HG02852 (cell line): Measurements from ENCODE around the gene TCF25.
"Not testable (repeated sequence)": the region's sequence is repeated elsewhere in the genome, so short reads cannot be mapped to it uniquely, and the experiment has no call there.

Experiments used
- ATAC-seq: cut with Tn5 transposase; IDR thresholded peaks from one replicate; pipeline ENCODE4 v1.9.1; 2021; ENCODE audit warnings: mild to moderate bottlenecking, moderate library complexity; ENCODE audit not compliant: unreplicated experiment

Gene TCF25

GRCh38 chr16:89879123-89879522, 5.7 kb downstream of the TCF25 start:
- ATAC-seq = not testable (repeated sequence)

DNA sequence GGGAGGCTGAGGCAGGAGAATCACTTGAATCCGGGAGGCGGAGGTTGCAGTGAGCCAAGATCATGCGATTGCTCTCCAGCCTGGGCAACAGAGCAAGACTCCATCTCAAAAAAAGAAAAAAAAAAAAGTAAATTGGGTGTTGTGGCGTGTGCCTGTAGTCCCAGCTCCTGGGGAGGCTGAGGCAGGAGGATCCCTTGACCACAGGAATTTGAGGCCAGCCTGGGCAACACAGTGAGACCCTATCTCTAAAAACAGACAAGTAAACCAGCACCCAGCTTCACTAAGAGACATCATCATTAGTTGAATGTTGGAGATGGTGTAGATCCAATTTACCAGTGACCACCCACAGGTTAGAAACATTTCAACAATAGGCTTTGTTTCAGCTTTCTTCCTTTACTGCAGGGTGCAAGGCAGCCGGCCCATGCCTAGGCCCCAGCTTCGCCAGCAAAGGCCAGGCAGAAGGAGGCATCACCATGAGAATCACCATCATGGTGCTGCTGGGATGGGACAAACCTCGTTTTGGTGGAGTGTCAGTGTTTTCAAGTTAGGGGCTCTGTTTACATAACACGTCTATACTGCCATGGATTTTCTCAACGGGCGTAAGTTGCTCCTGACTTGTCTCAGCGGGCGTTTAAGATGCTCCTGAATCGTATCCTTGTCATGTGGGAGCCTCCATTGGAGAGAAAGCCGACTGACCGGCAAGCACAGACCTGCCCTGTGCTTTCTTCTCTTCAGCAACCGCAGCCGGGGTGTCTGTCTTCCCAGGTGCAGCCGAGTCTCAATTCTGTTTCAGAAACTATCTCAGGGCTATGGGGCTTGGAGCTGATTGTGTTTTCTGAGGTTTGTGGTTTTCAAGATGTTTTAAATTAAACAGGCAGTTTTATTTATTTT, 7.3 kb downstream of the TCF25 start:
- ATAC-seq = no peak

DNA sequence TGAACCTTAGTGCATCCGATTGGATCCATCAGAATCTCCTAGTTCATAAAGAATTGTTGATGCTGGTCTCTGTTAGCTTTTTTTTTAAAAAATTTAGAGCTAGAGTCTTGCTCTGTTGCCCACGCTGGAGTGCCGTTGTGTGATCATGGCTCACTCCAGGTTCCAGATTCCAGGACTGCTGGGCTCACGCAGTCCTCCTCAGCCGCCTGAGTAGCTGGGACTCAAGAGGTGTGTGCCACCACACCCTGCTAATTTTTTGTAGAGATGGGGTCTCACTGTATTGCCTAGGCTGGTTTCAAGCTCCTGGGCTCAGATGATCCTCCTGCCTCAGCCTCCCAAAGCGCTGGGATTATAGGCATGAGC, 8.0 kb downstream of the TCF25 start:
- no peak for ATAC-seq

GRCh38 chr16:89883346-89884040, 10.1 kb downstream of the TCF25 start:
- ATAC-seq = no peak

DNA sequence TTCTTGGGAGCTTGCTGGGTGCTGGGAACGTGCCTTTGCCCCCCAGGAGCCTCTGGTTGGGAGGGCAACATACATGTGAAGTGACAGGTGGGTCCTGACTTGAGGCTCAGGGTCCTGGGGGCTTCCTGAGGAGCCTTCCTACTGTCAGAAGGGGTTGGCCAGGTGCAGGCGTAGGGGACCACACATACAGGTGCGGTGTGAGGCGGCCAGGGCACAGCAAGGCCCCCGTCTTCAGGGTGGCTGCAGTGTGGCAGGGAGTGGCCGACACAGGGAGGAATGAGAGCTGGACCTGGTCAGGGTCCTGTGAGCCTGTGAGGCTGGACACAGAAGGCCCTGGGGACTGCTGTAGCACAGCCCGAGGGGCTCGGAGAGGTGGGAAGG, 10.6 kb downstream of the TCF25 start:
- no peak for ATAC-seq

DNA sequence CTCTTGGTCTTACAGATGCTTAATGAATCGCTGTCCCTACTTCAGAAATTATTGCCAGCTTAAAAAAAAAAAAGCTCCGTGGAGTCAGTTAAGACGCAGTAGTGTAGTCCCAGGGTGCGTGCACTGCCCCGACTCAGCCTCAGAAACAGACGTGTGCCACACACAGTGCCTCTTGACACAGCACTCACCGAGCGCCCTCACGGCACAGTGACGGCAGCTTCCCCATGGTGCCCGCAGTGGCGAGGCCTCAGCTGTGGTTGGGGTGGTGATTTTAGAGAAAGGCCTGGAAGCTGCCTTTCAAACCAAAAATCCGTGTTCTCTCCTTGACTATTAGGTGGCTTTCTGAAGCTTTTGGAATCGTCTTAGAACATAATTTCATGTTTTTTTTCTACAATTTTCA, 13.9 kb downstream of the TCF25 start:
- no peak for ATAC-seq

DNA sequence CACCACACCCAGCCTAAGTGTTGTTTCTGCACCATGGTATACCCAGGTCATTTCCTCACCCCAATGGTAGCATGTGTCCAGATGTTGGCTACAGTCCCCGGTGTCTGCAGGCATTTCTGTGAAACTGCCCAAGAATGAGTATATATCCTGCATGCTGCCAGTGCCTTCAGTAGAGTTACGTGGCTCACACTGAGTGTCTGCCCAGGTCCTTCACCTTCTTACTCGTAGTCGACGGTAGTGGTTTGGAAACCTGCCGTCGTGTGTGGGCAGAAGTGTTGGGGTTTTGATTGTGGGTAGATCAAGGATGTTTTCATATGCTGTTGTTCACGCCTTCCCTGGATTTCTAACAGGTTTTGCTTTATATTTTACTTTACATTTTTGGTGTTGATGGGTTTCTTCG, 16.8 kb downstream of the TCF25 start:
- no peak for ATAC-seq

GRCh38 chr16:89890886-89891657, 17.7 kb downstream of the TCF25 start:
- ATAC-seq = no peak

- ATAC-seq = no peak
These were observed 18.8 kb downstream of the TCF25 start for GRCh38 chr16:89892055-89892630.

- no peak for ATAC-seq
These were observed 19.2 kb downstream of the TCF25 start for GRCh38 chr16:89892635-89893034.

DNA sequence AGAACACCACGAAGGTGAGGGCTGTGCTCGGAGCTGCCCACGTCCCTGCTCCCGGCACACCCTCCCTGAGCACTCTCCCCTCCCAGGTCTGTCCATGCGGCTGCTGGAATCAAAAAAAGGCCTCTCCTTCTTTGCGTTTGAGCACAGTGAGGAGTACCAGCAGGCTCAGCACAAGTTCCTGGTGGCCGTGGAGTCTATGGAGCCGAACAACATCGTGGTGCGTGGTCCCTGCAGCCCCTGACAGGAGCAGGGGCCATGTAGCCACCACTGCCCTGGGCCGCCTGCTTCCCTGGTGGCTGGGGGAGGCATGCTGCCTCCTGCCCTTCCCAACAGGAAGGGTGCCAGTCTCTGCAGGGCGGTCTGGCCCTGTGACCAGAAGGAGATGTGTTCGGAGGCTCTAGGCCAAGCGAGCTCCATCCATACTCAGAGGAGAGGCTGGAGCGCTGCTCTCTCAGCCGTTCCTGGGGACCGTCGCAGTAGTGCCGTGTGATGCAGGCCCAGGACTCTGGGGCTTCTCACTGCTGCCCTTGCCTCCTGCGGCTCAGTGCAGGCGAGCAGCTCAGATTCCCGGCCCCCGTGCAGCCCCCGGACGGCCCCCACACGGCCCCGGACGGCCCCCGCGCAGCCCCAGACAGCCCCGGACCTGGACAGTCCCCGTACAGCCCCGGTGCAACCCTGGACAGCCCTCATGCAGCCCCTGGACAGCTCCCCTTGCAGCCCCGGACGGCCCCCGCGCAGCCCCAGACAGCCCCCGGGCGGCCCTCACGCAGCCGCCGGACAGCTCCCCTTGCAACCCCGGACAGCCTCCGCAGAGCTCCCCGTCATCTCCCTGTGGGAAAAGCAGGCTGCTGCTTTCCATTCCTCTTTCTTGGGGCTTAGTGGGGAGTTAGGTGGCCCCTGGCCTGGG, 20.5 kb downstream of the TCF25 start:
- no peak for ATAC-seq

DNA sequence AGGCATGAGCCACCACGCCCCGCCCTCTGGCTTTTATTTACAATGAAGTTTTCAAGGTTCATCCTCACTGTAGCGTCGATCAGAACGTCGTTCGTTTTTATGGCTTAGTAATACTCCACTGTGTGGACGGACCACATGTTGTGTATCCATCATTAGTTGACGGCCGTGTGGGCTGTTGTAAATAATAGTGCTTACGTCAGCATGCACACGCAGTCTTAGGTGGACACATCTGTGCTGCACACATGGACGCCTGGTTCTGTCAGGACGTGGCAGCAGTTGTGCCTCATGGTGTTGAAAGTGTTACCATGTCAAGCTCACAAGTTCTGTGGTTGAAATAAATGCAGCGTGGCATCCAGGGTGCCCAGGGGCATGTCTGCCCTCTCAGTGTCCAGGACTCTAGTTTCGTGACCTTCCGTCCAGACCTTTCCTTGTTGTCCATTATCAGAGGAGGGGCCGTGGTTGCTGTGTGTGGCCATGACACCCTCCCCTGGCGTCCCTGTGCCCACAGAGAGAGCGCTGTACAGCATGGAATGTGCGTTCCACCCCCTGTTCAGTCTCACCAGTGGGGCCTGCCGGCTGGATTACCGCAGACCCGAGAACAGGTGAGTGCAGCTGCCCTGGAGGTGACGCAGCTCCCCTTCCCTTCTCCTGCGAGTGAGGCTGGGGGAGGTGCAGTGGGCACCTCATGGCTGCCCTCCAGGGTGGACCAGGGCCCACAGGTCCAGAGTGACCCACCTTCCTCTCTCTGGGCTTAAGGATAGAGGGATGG, 22.3 kb downstream of the TCF25 start:
- no peak for ATAC-seq

GRCh38 chr16:89897204-89897603, 23.8 kb downstream of the TCF25 start:
- no peak for ATAC-seq

DNA sequence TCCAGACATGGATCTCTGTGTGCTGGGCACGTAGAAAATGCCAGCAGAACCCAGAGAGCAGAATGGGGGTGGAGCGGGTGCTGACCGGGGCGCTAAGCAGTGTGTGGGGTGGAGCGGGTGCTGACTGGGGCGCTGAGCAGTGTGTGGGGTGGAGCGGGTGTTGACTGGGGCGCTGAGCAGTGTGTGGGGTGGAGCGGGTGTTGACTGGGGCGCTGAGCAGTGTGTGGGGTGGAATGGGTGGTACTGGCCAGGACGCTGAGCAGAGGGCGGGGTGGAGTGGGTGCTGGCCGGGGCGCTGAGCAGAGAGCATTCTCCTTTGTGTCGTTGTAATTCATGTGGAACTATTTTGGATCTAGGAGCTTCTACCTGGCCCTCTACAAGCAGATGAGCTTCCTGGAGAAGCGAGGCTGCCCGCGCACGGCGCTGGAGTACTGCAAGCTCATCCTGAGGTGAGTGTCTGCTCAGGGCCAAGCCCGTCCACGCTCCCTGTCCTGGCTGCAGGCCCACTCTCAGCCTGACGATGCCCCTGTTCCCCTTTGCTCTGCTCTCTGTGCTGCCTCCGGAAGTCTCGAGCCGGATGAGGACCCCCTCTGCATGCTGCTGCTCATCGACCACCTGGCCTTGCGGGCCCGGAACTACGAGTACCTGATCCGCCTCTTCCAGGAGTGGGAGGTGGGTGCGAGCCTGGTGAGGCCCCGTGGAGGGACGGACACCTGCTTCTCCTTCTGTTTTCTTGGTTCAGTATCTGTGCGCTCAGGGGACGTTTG, 25.0 kb downstream of the TCF25 start:
- ATAC-seq = no peak

GRCh38 chr16:89899879-89900481, 26.6 kb downstream of the TCF25 start:
- ATAC-seq = no peak

GRCh38 chr16:89900885-89901284, 27.5 kb downstream of the TCF25 start:
- ATAC-seq = no peak

- ATAC-seq = no peak
These were observed 29.6 kb downstream of the TCF25 start for GRCh38 chr16:89902980-89903379.

DNA sequence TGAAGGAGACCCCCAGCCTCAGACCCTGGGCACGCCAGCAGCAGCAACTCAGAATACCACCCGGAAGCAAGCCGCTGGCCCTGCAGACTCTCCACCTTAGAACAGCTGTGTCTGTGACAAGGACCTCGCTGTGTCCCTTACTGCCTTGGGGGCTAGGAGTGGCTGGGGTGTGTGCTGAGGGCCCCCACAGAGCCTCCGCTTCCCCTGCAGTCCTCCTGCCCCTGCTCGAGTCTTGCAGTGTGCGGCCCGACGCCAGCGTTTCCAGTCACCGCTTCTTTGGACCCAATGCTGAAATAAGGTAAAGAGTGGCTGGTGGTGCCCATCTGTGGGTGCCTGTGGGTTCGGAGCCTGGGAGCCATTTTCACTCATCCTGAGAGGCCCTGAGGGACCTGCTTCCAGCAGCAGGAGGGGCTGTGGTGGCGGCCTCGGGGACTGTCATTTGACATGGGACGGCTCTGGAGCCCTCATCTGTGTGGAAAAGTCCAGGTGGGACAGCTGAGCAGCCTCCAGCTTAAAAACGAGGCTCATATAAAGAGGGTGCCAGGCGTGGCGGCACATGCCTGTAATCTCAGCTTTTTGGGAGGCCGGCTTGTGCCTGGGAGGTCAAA, 30.6 kb downstream of the TCF25 start:
- ATAC-seq = no peak
